ENCODE results near the gene TP63. TPM values are rescaled to one million over a fixed set of nuclear protein-coding genes. Genes with fewer than 3 reads are reported as not detected.

Gene TP63
- total RNA-seq, 1 experiment from 2014 or later = 1.1 TPM

DNA sequence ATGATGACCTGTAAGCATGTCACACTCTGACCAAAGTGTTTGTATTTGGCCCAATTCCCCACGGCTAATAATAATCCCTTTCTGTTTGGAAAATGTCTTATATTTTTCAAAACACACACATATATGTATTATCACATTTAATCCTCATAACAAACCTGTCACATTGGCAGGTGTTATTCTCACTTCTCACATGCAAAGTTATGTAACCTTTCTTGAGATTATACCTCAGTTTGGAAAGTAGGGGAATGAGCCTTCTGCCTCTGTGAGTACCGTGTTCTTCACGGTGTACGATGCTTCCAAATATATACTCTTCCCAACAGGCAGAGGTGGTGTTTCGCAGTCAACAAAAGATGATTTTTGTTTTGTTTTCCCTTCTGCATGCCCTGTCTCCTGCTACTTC, 205.6 kb downstream of the TP63 start:
- DNase-seq = no peak
- Histone ChIP-seq H3K9me3 (no peaks in the 10 kb centered on the region), H3K27me3 (no peaks in the 10 kb centered on the region), H3K36me3 (no peaks in the 10 kb centered on the region), H3K4me3 (no peak overlapping the region)

DNA sequence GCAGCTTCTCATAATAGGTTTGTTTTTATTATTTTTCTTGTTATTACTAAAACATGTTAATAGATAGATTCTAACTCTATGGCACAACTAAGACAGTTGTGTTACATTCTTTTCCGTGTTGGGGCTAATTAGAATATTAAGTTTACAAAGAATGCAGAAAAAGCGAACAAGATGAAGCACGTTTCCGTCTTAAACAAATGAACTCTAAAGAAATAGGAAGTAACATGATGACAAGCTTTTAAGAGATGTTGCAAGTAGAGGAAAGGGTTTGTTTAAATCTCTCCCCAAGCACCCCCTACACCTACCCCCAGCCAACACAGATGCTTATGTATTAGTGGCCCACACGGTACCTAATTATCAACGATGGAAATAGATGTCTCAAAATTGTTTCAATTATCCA, 207.1 kb downstream of the TP63 start:
- Histone ChIP-seq H3K27me3 (no peaks in the 10 kb centered on the region), H3K9me3 (no peaks in the 10 kb centered on the region), H3K4me3 (no peak overlapping the region), H3K36me3 (no peaks in the 10 kb centered on the region)
- DNase-seq = no peak

DNA sequence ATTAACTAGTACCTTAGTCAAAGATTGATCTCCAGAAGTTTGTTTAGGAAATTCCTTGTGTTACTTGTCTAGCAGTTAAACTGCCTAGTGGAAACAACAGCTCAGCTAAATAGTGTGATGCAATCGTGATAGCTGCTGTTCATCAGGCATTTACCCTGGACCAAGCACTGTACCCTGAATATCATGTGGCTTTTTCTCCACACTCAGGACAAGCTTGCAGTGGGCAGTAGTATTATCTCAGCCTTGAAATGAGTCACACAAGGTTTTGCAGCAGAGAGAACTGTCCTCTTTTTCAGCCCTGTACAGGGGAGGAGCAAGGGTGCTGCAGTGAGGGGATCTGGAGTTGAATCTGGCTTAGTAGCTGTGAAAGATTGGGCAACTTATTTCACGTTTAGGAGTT, 208.4 kb downstream of the TP63 start:
- no peak for DNase-seq
- Histone ChIP-seq H3K36me3 (no peaks in the 10 kb centered on the region), H3K27me3 (no peaks in the 10 kb centered on the region), H3K4me3 (no peak overlapping the region), H3K9me3 (no peaks in the 10 kb centered on the region)

DNA sequence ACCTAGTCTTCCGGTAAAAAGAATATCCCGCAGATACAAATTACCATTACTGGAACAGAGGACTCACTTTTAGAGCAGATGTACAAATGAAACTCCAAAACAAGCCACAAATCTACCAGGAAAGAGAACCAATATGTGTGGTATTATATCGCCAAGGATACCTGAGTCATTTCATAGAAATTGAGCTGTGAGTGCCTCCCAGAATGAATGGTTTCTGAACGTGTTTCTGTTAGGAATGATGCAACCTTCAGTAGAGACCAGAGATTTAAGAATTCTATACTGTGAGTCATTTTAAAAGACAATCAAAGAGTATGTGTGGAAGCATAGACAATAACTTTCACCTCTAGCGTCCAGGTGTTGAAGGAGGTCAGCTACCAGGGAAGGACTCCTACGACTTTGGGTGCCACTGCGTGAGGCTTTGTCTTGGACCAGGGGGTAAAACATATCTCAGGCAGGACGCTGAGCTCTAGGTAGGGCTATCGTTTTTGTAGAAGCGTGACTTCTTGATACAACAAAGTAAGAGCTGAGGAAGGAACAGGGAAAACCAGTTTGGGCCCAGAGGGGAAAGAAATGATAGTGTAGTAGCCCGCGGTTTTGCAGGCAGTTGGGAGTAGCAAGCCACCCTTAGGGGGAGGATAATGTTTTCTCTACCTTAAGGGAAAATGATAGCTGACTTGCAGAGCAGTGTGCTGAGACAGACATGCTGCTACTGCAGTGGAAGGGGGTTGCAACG, 210.4 kb downstream of the TP63 start:
- H3K4me3 ChIP-seq = no peak overlapping the region
- no peaks in the 10 kb centered on the region for H3K27me3 ChIP-seq
- no peaks in the 10 kb centered on the region for H3K36me3 ChIP-seq
- DNase-seq = no peak
- H3K9me3 ChIP-seq = no peaks in the 10 kb centered on the region

DNA sequence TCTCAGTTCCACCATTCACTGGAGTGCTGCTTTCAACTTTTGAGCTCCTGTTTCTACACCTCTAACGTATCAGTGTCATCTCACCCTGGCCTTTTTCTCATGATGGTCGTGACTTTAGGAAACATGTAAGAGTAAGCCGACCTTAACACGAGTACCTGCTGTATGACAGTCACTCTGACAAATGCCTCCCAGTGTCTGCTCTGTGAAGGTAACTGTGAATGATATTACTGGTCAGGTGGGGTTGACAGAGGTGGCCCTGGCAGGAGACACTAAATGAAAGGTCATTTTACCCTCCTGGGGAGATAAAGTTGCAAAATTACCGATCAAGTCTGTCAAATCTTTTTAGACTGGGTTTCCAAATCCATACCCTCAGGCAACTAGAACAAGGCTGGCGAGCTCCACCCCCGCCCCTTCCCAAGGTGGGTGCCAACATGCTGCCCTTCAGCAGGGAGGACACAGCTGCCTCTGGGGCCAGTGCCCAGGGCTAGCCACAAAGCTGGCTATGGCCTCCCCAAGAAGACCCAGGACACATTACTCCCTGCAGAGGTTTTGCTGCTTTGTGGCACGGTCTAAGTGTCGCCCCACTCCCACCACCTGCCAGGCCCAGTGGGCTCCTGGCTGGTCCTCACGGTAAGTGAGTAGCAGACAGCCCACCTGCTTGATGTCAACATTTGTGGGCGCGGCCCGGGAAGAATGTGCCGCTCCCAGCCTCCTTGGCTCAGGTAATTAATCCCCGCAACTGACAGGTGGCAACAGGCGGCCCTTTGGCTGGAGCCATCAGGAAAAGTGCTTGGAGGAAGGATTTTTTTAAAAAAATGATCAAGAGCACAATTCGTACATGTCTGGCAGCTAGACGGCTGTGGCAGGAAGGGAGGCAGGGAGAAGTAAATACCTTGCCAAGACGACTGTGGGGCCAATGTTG, 211.8 kb downstream of the TP63 start:
- Histone ChIP-seq H3K36me3 (no peaks in the 10 kb centered on the region), H3K4me3 (no peak overlapping the region), H3K9me3 (no peaks in the 10 kb centered on the region), H3K27me3 (no peaks in the 10 kb centered on the region)
- no peak for DNase-seq

DNA sequence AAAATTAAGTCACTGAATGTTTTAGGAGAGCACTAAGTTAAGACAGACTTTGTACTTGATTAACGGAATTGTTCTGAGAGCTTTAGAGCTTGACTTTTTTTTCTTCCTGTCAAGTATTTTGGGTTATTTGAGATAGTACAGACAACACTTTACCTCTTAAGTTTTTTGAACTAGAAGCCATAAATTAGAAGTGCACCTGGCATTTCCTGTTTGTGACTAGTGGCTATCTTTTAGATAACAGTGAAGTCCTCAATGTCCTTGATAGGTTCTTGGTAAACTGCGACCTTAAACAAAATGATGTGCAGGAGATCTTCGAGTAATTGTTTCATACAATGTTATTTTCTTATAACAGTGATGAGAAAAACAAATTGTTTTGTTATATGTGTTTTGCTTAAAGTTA, 213.9 kb downstream of the TP63 start:
- Histone ChIP-seq H3K4me3 (no peak overlapping the region), H3K9me3 (no peaks in the 10 kb centered on the region), H3K27me3 (no peaks in the 10 kb centered on the region), H3K36me3 (no peaks in the 10 kb centered on the region)
- no peak for DNase-seq

DNA sequence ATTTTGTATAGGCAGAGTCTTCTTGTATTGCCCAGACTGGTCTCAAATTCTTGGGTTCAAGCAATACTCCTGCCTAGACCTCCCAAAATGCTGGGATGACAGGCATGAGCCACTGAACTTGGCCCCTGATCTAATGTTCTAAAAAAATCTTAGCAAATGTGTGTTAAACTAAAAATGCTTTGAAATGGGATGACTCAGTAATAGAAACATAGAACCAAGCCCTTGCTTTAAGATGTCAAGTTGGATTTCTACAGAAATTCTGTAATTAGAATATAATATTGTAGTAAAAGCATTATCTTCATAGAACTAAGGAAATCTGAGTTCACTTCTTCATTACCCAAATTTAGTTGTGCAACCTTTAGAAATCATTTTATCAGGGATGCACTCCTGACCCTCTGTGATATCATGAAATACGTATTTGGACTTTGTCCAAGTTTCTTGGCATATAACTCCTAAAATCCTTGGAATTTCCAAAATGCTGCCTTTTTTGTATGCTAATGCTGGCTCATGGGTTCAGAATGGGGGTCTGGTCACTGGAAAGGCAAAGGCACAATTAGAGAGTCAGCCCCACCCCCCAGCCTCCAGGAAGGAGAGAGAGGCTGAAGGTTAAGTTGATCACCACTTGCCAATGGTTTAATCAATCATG, 217.3 kb downstream of the TP63 start:
- H3K4me3 ChIP-seq = no peak overlapping the region
- H3K9me3 ChIP-seq = no peaks in the 10 kb centered on the region
- H3K27me3 ChIP-seq = no peaks in the 10 kb centered on the region
- no peaks in the 10 kb centered on the region for H3K36me3 ChIP-seq
- no peak for DNase-seq

DNA sequence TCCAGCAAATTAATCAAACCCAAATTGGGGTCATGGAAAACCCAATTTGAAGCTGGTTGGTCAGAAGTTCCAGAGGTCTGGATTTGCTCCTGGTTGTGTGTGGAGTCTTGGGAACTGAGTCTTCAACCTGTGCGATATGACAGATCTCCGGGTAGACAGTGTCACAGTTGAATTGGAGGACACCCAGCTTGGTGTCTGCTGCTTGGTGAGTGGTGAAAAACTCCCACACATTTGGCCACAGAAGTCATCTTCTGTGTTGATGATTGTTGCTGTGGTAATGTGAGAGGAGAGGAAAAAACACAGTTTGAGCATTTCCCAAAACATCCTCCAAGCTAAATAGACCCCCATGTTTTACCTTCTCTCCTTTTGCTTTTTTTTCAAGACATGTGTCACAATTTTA, 218.1 kb downstream of the TP63 start:
- DNase-seq = no peak
- Histone ChIP-seq H3K9me3 (no peaks in the 10 kb centered on the region), H3K4me3 (no peak overlapping the region), H3K27me3 (no peaks in the 10 kb centered on the region), H3K36me3 (no peaks in the 10 kb centered on the region)

DNA sequence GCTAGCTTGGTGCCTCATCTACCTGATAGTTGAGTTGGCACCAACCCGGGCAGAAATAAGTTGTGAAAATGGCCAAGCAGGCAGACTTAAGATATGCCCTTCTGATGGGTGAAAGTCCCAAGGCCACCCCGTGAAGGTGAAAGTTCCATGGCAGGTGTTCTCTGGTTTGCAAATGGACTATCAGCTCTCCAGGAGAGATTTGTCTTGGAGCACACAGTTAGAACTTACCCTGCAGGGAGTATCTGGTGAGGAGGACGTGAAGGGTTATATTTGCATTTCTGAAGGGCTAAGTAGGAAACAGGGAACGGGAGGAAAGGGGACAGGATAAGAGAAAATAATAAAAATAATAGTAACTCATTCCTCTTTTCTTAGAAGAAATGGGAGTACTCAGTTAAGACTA, 220.5 kb downstream of the TP63 start:
- H3K4me3 ChIP-seq = no peak overlapping the region
- H3K36me3 ChIP-seq = no peaks in the 10 kb centered on the region
- no peak for DNase-seq

DNA sequence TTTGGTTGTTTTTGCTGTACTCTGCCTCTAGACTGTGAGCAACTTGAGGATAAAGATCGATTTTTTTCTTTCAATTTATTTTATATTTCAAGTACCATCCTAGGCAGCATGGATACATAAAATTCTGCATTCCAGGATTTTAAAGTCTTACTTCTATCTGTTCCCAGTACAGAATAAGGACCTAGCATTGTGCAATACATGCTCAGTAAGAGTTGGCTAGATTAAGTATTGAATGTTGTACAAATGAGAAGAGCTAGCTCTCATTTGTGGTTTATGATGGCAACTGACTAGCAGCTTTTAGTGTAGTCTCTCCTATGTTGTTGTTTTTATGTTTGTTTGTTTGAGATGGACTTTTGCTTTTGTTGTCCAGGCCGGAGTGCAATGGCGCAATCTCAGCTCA, 222.7 kb downstream of the TP63 start:
- H3K9me3 ChIP-seq = no peaks in the 10 kb centered on the region
- H3K36me3 ChIP-seq = no peaks in the 10 kb centered on the region
- H3K27me3 ChIP-seq = no peaks in the 10 kb centered on the region
- H3K4me3 ChIP-seq = no peak overlapping the region
- no peak for DNase-seq

More for the DNA sequence above, 220.5 kb downstream of the TP63 start:
- Histone ChIP-seq H3K9me3 (no peaks in the 10 kb centered on the region), H3K27me3 (no peaks in the 10 kb centered on the region)

DNA sequence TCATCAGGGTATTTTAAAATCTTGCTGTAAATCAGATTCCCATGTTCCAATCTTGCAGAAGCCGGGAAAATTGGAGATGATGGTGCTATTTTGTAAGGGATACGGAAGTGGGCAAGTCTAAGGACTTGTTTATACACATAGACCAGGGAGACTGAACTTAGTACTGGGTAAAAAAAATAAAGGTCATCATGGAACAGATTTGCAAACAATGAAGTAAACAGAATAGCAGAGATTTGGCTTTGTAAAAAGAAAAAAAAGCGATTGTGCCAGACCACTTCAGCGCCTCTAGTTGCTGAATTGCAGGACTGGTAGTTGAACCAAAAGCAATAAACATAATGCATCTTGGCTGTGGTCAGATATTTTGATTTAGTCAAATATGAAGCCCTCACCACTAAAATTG, 229.1 kb downstream of the TP63 start:
- Histone ChIP-seq H3K27me3 (no peaks in the 10 kb centered on the region), H3K4me3 (no peak overlapping the region), H3K36me3 (no peaks in the 10 kb centered on the region), H3K9me3 (no peaks in the 10 kb centered on the region)
- no peak for DNase-seq

DNA sequence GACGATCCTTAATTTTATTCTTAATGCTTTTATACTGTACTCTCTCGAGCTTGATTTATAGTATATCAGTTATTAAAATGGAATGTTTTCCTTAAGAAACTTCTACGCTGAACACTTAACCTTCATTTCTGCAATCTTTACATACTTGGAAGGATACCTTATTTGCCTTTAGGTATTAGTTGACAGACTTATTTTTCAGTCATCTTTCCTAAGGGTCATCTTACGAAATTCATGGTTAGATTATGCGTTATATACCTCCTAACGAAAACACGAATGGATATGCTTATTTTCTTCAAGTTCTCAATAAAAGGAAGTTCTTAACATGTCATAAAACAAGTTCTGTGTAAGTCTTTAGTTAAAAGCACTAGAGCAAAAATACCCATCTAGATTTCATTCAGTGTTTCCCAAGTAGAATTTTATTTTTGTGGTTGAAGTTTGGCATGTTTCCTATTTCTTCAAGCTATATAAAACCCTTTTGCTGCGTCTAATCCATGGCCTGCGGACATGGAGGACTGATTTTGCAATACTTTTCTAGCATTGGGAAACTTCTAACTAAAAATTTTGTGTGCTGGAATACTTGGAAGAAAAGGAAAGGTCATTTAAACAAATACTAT, 231.3 kb downstream of the TP63 start:
- Histone ChIP-seq H3K27me3 (no peaks in the 10 kb centered on the region), H3K4me3 (no peak overlapping the region), H3K9me3 (no peaks in the 10 kb centered on the region; the same call in 1 of the 2 replicates), H3K36me3 (no peaks in the 10 kb centered on the region)
- DNase-seq = no peak

DNA sequence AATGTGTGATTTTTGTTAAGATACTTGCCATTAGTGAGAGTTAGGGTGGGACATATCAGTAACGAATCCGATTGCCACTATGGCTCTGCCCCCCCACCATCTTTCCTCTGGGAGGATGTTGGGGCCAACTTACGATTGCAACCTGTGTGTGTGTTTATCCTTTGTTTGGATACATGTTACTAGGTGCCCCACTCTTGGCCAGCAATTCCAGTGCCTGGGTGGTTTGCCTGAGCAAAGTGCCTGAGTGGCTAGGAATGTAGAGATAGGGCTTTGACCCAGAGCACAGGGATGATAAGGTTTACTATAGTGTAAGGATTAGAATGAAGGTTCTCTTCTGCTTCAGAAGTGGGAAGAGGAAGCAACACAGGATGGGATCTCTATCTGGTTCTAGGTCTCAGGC, 231.8 kb downstream of the TP63 start:
- no peak for DNase-seq

DNA sequence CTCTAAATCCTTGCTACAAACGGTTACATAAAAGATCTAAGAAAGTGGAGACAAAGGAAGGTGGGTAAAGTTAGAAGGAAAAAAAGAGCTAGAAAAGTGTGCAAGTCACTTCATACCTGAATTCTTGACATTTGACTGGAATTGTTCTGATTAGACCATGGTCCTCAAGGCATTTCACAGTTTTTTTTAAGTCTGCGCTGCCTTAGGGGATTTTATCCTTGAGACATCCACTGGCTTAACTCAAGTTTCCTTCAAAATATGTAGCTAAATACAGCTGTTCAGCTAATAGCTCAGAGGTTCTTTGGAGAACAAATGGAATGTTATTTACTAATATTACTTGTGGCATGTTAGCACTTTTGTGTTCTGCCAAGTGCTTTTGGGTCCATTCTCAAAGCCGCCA, 236.9 kb downstream of the TP63 start:
- no peaks in the 10 kb centered on the region; the same call in 1 of the 2 replicates for H3K9me3 ChIP-seq
- no peaks in the 10 kb centered on the region for H3K36me3 ChIP-seq
- no peaks in the 10 kb centered on the region for H3K27me3 ChIP-seq
- DNase-seq = no peak
- H3K4me3 ChIP-seq = no peak overlapping the region

More for the DNA sequence above, 231.8 kb downstream of the TP63 start:
- H3K9me3 ChIP-seq = no peaks in the 10 kb centered on the region; the same call in 1 of the 2 replicates
- H3K36me3 ChIP-seq = no peaks in the 10 kb centered on the region
- H3K4me3 ChIP-seq = no peak overlapping the region
- no peaks in the 10 kb centered on the region for H3K27me3 ChIP-seq

DNA sequence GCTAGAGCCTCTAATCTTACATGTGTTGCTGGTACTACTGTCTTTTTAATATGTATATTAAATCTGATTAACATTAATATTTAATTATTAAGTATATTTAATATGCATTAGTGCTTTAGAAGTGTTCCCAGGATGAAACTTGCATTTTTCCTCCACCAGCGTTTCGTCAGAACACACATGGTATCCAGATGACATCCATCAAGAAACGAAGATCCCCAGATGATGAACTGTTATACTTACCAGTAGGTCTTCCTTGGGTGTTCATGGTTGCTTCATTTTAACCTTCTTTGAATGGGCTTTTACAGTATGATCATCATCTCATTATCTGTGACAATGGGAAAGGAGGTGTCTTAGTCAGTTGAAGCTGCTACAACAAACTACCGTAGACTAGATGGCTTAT, 238.0 kb downstream of the TP63 start:
- Histone ChIP-seq H3K4me3 (no peak overlapping the region), H3K36me3 (no peaks in the 10 kb centered on the region), H3K27me3 (no peaks in the 10 kb centered on the region), H3K9me3 (no peaks in the 10 kb centered on the region; the same call in 1 of the 2 replicates)
- DNase-seq = no peak

DNA sequence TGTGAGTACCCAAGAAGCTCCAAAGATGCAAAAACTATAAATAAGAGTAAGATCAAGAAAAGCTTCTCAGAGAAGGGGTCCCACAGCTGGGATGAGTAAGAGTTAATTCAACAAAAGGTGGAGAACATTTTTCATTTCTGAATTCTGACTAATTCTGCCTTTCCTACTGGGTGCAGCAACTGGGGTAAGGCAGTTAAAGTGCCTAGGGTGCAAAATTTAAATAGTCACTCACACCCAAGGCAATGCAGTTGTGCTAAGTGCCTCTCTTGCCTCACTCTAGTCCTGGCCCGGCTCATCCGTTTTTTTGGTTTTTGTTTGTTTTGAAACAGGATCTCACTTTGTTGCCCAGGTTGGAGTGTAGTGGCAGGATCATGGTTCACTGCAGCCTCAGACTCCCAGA, 240.2 kb downstream of the TP63 start:
- no peak for DNase-seq
- Histone ChIP-seq H3K4me3 (no peak overlapping the region), H3K27me3 (no peaks in the 10 kb centered on the region), H3K9me3 (no peaks in the 10 kb centered on the region; the same call in 1 of the 2 replicates), H3K36me3 (no peaks in the 10 kb centered on the region)

Data from MG63 (cell line).